Midbrain (tissue), 1 donor: ENCODE data around the gene PCSK5.

Experiments
- DNase-seq: peaks from one replicate; lab custom pipeline; 2025; lab: John Stamatoyannopoulos, UW

The PCSK5 gene

DNA sequence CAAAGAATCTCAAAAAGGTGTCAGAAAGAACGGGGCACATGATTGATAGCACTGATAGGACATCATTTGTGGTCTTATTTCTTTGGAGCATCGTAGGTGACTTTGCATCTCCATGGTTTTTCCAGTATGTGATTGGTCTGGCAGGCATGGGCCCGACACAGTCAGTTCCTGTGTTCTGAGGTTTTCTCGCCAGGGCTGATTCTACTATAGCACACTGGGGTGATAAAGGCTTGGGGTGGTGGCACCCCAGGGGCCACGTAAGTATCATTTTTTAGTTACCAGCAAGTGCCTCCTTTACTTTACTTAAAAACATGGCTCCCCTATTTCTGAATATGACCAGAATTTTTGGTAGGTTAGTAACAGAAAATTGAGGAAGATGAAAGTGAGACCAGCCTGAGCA, 301.0 kb downstream of the PCSK5 start:
- no peak for DNase-seq

GRCh38 chr9:76192013-76192412, 301.5 kb downstream of the PCSK5 start:
- DNase-seq = no peak

DNA sequence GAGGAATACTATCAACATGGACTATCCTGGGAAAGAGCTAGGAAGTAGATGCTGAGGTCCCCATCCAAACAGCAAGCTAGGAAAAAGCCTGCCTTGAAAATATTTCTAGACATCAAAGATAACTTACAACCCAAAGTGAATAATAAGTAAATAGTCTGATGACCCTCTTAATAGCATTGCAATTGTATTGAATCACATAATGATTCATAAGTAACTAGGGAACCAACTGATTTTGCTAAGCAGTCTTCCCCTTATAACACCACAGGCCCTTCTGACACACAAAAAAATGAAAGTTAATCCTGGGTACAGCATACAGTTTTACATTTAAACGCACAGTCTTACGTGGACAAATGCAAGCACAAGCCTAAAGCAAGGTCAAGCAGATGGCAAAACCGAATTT, 304.4 kb downstream of the PCSK5 start:
- no peak for DNase-seq

- no peak for DNase-seq
These were observed 307.9 kb downstream of the PCSK5 start for GRCh38 chr9:76198336-76198735.

DNA sequence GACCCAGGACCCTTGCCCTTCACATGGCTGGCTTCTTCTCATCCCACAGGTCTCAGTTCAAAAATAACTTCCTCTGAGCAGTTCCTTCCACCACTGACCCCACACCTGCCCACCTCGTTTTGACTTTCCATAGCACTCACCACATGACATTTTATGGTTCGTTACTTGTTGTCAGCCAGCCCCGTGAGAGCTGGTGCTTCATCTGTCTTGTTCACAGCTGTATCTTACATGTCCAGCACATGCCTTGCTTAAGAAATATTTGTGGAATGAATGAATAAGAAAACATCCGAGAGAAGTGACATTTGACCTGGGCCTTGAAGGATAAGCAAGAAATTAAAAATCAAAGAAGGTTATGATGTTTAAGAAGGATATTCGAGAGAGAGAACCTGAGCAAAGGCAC, 309.8 kb downstream of the PCSK5 start:
- no peak for DNase-seq

DNA sequence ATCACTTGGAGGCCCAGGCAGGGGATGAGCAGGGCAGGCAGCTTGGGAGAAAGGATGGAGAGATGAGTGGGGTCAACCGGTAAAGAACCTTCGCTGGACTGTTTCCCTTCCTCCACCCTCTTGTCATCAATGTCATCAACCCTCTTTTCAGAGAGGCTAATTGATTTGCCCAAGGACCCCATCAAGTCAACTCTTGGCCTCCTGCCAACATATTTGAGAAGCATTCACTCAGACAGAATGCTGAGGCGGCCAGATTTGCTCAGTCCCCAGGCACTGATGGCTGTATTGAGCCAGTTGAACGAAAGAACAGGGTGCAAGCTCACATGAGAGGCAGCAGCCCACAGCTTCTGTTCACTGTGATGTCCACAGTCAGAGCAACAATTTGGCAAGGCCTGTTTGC, 310.3 kb downstream of the PCSK5 start:
- no peak for DNase-seq

GRCh38 chr9:76203373-76203772, 312.9 kb downstream of the PCSK5 start:
- DNase-seq = no peak

DNA sequence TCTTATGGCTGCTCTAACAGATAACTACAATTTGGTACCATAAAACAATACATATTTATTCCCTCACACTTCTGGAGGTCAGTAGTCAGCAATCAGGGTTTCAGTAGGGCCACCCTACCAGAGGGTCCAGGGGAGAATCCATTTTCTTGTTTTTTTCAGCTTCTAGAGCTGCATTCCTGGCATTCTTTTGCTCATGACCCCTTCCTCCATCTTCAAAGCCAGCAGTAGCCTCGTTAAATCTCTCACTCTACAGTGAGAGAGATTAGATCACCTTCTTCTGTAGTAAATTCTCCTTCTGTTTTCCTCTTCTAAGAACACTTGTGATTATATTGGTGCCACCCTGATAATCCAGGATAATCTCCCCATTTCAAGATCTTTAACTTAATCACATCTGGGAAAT, 316.3 kb downstream of the PCSK5 start:
- DNase-seq = no peak

GRCh38 chr9:76213751-76214150, 323.3 kb downstream of the PCSK5 start:
- no peak for DNase-seq

GRCh38 chr9:76215066-76215465, 324.6 kb downstream of the PCSK5 start:
- DNase-seq = no peak

- no peak for DNase-seq
These were observed 325.7 kb downstream of the PCSK5 start for GRCh38 chr9:76216161-76216649.

GRCh38 chr9:76218117-76218885, 327.8 kb downstream of the PCSK5 start:
- DNase-seq = no peak

GRCh38 chr9:76218886-76219445, 328.5 kb downstream of the PCSK5 start:
- DNase-seq = no peak

- no peak for DNase-seq
These were observed 329.2 kb downstream of the PCSK5 start for GRCh38 chr9:76219560-76220151.

GRCh38 chr9:76221423-76221822, 330.9 kb downstream of the PCSK5 start:
- no peak for DNase-seq

GRCh38 chr9:76223749-76224340, 333.4 kb downstream of the PCSK5 start:
- no peak for DNase-seq

- no peak for DNase-seq
These were observed 336.7 kb downstream of the PCSK5 start for GRCh38 chr9:76227156-76227555.

DNA sequence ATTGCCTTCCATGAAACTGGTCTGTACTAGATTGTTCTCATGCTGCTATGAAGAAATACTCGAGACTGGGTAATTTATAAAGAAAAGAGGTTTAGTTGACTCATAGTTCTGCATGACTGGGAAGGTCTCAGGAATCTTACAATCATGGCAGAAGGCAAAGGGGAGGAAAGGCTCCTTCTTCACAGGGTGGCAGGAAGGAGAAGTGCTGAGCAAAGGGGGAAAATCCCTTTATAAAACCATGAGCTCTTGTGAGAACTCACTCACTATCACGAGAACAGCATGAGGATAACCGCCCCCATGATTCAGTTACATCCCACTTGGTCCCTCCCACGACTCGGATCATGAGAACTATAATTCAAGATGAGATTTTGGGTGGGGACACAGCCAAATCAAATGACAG, 340.5 kb downstream of the PCSK5 start:
- no peak for DNase-seq

DNA sequence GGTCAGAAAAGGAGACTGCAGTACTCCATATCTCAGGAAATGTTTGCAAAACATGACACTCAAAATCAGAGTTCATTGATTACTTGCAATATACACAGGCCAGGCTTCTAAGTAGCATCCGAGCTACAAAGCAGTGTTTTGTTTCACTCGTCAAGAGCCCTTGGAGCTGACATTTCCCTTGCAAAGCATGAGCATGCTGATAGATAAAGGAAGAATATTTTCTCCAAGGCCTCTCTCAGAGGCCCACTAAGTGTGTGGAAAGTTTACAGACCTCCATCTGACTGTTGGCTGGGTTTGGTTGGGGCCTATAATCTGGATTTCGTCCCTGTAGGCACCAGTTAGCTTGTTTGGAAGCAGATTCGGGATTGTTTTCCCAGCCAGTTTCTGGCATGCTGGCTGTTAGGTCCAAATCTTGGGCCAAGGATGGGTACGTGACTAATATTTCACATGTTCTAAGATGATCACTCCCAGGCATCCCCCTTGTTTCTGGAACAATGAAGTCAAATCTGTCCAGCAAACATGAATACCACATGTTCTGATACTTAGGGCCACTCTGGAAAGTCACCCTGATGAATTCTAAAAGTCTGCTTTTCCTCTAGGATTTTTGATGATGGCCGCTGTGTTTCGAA, 342.5 kb downstream of the PCSK5 start:
- DNase-seq = no peak

GRCh38 chr9:76240578-76240977, 350.1 kb downstream of the PCSK5 start:
- DNase-seq = no peak

GRCh38 chr9:76245518-76245917, 355.0 kb downstream of the PCSK5 start:
- DNase-seq = no peak

- DNase-seq = no peak
These were observed 356.2 kb downstream of the PCSK5 start for GRCh38 chr9:76246680-76247079.

GRCh38 chr9:76247426-76247825, 357.0 kb downstream of the PCSK5 start:
- no peak for DNase-seq
